ENCODE measurements around the gene PCSK1. TPM values are rescaled to one million over a fixed set of nuclear protein-coding genes. Genes with fewer than 3 reads are reported as not detected.

PCSK1 gene
- total and polyA plus RNA-seq, 2 of the 4 experiments (the other 2 are of a cell fraction), result not detected

DNA sequence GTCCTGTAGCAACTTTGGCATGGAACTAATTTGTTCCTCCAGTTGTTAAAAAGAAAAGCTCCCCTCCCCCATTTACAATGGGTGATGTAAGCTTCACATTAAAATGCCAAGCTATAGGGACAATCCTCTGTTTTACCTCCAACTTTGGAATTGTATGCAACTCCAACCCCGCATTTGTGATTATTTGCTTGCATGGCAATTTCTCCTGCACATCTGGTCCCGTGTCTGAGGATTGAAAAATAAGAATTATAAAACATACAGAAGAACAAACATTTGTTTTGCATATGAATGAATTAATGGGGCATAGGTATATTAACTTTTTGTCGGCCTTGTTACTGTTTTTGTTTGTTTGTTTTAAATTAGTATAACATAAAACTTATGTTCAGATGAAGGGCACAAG, 17.2 kb downstream of the PCSK1 start:
- no CpG with 5 or more reads among the region's 3 CpGs for WGBS, 2 experiments (ENCODE audit: extremely low coverage in 2 of 2, insufficient read length in 1 of 2)
- Histone ChIP-seq H3K27ac (ENCODE audit: insufficient read depth, low read length) (no peak overlapping the region), H2AK9ac (replicated peaks; ENCODE audit: low read depth, low read length, poor library complexity) (no peak overlapping the region), H4K91ac (ENCODE audit: insufficient read depth, low read depth, low read length) (no peak overlapping the region), H3K27me3 (ENCODE audit: control insufficient read depth, insufficient read depth, low read length) (peaks cover 25% of the 10 kb centered on the region), H2BK120ac (ENCODE audit: low read depth, low read length) (no peak overlapping the region), H3K23ac (ENCODE audit: low read depth, low read length) (no peak overlapping the region), H4K8ac (ENCODE audit: low read depth in 2 of 2, low read length in 2 of 2) (no peak overlapping the region), H3K18ac (ENCODE audit: low read depth, low read length) (no peak overlapping the region), H3K4me1 (ENCODE audit: control insufficient read depth, insufficient read depth, low read length) (no peaks in the 10 kb centered on the region), H2BK5ac (ENCODE audit: low read depth, low read length, poor library complexity, severe bottlenecking) (no peak overlapping the region), H3K79me1 (ENCODE audit: low read depth in 1 of 2, low read length in 2 of 2) (no peaks in the 10 kb centered on the region), H2AFZ (replicated peaks; ENCODE audit: low read length, poor library complexity) (no peak overlapping the region), H4K5ac (ENCODE audit: low read depth, low read length) (no peak overlapping the region), H3K14ac (replicated peaks; ENCODE audit: low read depth, low read length) (no peak overlapping the region), H2BK20ac (ENCODE audit: low read depth, low read length) (no peak overlapping the region), H3K4me3 (ENCODE audit: insufficient read depth, low read depth, low read length) (no peak overlapping the region), H3K9me1 (ENCODE audit: insufficient read depth, low read length) (no peaks in the 10 kb centered on the region), H3K56ac (ENCODE audit: extremely low read depth, insufficient read depth, low read length) (no peak overlapping the region), H2AK5ac (ENCODE audit: low read depth, low read length) (no peak overlapping the region), H3K4me2 (ENCODE audit: low read depth, low read length) (no peak overlapping the region), H3K9ac (ENCODE audit: low read depth, low read length) (no peak overlapping the region), H2BK15ac (ENCODE audit: low read depth, low read length) (no peak overlapping the region), H4K20me1 (ENCODE audit: insufficient read depth, low read length) (no peaks in the 10 kb centered on the region), H3K36me3 (ENCODE audit: control insufficient read depth, insufficient read depth, low read length) (no peaks in the 10 kb centered on the region), H3K4ac (ENCODE audit: low read depth, low read length) (no peak overlapping the region), H3K9me3 (ENCODE audit: control insufficient read depth, insufficient read depth, low read length) (no peaks in the 10 kb centered on the region)
- dilution Hi-C loops (cut with HindIII; ENCODE audit: low sequenced_read_pairs, unreplicated experiment), result no loop called here
- in situ Hi-C loops (cut with MboI; ENCODE audit: low sequenced_read_pairs), result no loop called here
- no peak for TF ChIP-seq MAZ (IDR thresholded peaks at IDR 0.05; ENCODE audit: borderline replicate concordance, low read depth, low read length)
- peak; percentile 14; the same call in 1 of the 2 replicates for TF ChIP-seq MAFK (IDR thresholded peaks at IDR 0.05; ENCODE audit: low read depth, low read length)
- TF ChIP-seq, protein P1, sequence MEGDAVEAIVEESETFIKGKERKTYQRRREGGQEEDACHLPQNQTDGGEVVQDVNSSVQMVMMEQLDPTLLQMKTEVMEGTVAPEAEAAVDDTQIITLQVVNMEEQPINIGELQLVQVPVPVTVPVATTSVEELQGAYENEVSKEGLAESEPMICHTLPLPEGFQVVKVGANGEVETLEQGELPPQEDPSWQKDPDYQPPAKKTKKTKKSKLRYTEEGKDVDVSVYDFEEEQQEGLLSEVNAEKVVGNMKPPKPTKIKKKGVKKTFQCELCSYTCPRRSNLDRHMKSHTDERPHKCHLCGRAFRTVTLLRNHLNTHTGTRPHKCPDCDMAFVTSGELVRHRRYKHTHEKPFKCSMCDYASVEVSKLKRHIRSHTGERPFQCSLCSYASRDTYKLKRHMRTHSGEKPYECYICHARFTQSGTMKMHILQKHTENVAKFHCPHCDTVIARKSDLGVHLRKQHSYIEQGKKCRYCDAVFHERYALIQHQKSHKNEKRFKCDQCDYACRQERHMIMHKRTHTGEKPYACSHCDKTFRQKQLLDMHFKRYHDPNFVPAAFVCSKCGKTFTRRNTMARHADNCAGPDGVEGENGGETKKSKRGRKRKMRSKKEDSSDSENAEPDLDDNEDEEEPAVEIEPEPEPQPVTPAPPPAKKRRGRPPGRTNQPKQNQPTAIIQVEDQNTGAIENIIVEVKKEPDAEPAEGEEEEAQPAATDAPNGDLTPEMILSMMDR (conservative IDR thresholded peaks at IDR 0.05; ENCODE audit: low read depth, low read length), result no peak
- TF ChIP-seq CEBPB (IDR thresholded peaks at IDR 0.05; ENCODE audit: low read depth, low read length), result no peak
- DNase-seq (no peak), ATAC-seq (ENCODE audit: low read depth) (no peak)
- ChIA-PET POLR2A (ENCODE audit: unreplicated experiment) (no interaction called here), CTCF (no interaction called here)
- no TSS peak for BruUV-seq (replicated peaks)
- intact Hi-C loops (cut with micrococcal nuclease), result no loop called here
